Stimulated activated CD8-positive, alpha-beta memory T cell treated with anti-CD3 and anti-CD28 coated beads, Interleukin-15, amount 100 ng/mL, for 1 hour (primary cell): ENCODE measurements around the gene C11orf58.

Experiments used
- DNase-seq: peaks from one replicate; pipeline ENCODE4 v3.0.0-alpha.2; 2020; ENCODE audit warnings: low read depth

The C11orf58 gene

DNA sequence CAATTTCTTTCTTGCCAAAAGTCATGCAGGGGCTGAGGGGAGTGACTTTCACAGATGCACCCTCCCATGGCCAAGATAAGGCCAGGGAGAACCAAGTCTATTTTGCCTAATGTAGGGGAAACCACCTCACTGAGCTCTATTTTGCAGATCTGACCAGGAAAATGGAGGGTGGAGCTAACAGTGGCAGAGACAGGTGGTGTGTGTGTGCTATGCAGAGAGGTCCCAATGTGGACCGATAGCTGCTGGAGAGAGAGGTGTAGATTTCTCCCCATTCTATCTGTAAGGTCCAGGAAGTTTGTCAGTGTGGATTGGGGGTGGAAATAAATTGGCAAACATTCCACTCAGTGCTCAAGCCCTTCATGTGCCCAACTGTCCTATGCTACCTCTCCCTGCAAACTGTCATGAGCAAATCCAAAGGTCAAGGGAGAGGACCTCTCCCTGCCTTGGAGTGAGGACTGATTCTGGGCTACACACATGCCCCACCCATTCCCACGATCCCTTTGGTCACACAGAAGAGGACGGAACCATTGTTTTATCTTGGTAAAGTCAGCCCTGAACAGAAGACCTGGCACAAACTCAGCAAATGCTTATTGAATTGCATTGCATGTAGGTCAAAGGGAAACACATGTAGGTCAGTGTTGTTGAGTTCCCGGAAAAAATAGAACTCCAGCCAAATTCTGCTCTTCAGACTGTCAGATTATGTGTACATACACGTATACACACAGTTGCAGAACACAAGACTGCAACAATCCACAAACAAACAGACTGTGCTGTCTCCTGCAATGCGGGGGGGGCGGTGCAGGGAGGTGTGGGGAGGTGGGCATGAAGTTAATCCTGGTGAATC lies 65.9 kb downstream of the C11orf58 start:
- DNase-seq, result no peak

DNA sequence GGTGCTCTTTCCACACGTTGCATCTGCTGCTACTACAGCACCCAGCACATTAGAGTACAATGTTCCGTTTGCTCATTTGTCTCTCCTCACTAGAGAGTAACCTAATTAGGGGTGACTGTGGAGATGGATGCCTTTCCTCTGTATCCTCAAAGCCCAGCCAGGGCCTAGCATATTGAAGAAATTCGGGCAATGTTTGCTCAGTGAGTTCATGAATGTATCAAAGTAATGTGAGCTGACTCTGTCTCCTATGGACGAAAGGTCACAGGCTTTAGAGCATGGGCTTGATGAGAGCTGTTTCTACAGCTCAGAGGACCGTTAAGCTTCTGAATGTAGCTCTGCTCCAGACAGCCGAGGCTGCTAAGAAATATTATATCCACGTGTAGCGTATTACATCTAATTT lies 67.5 kb downstream of the C11orf58 start:
- no peak for DNase-seq

DNA sequence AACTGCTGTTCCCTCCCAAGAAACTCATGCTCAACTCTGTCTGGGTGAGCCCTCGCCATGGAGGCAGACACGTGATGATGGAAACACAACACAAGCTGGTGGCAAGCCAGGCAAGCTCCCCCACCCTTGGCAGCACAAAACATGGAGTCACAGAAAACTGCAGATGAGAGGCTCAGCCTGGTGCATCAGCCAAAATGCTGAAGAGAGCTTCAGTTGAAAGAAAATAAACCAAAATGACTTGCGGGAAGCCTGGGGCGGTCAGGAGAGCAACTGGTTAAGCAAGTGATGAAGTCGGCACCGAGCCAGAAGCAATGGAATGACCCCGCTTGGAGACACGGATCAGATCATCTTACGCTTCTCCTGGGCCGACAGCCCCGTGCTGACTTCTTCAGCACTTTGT lies 68.3 kb downstream of the C11orf58 start:
- DNase-seq, result no peak

DNA sequence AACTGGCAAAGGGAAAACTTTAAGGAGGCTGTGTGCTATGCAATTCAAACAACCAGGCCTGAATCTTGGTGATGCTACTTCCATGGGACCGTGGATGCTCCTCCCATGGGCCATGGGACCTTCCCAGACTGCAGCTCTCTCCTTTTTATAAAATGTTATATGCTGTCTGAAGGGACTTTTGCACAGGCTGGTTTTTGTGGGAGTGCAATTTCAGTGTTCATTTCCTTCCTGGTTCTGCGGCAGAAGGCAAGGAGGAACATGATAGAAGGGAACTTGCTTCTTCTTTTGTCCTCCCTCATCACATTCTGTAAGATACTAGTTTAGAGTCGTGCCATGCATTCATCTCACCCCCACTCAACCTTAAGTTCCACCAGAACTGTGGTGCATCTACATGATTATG lies 68.9 kb downstream of the C11orf58 start:
- DNase-seq, result no peak
